ENCODE measurements around the gene ZC3H13. TPM values are rescaled to one million over a fixed set of nuclear protein-coding genes. Genes with fewer than 3 reads are reported as not detected.

ZC3H13 gene
- total RNA-seq, 1 experiment from 2014 or later: 61.9 TPM

- no peak for TF ChIP-seq CTCF (conservative IDR thresholded peaks at IDR 0.05)
- Mint-ChIP-seq H3K9me3 (0 out of 5 replicates have a peak, but pooled peaks cover 0 to 2% of the 10 kb centered on the region in 2 experiments), H3K4me1 (peaks cover 0 to 7% of the 10 kb centered on the region in 2 experiments; a peak in 2 of 4 replicates), H3K27me3 (ENCODE audit: low read depth) (no peaks in the 10 kb centered on the region; the same call in 1 of the 2 replicates), H3K36me3 (ENCODE audit: insufficient read depth in 1 of 3, low read depth in 3 of 3) (no peaks in the 10 kb centered on the region), H3K4me3 (no peak overlapping the region), H3K27ac (no peak overlapping the region)
- Histone ChIP-seq H3K79me1 (ENCODE audit: insufficient read depth, low read depth, low read length, poor library complexity, severe bottlenecking) (no peaks in the 10 kb centered on the region), H4K8ac (replicated peaks; ENCODE audit: insufficient read length, low read depth, low read length) (no peak overlapping the region), H2BK120ac (ENCODE audit: low read depth, low read length, poor library complexity, severe bottlenecking) (no peak overlapping the region), H3K4ac (ENCODE audit: low read depth, low read length) (no peak overlapping the region), H3K79me2 (ENCODE audit: insufficient read depth, low read length) (no peaks in the 10 kb centered on the region), H2AFZ (ENCODE audit: low read length) (no peak overlapping the region), H2BK12ac (ENCODE audit: insufficient read length, low read depth, low read length) (no peak overlapping the region), H2BK15ac (ENCODE audit: low read depth, low read length) (no peak overlapping the region), H3K4me2 (ENCODE audit: insufficient read depth, insufficient read length, low read length) (no peak overlapping the region), H3K9me3 (ENCODE audit: control insufficient read depth, low read depth, low read length) (no peaks in the 10 kb centered on the region), H3K23ac (ENCODE audit: insufficient read length, low read depth, low read length) (no peak overlapping the region), H3K4me1 (ENCODE audit: insufficient read depth, low read length) (no peaks in the 10 kb centered on the region), H2BK20ac (ENCODE audit: low read depth, low read length, poor library complexity, severe bottlenecking) (no peak overlapping the region), H3K27ac (ENCODE audit: insufficient read length, low read depth, low read length) (no peak overlapping the region), H3K27me3 (ENCODE audit: insufficient read depth, low read length) (no peaks in the 10 kb centered on the region), H3T11ph (ENCODE audit: low read length) (no peak overlapping the region), H3K18ac (ENCODE audit: insufficient read length, low read depth, low read length) (no peak overlapping the region), H3K56ac (ENCODE audit: insufficient read length, low read depth, low read length) (no peak overlapping the region), H4K91ac (ENCODE audit: insufficient read length, low read depth, low read length) (no peak overlapping the region), H3K14ac (ENCODE audit: insufficient read depth, low read length) (no peak overlapping the region), H3K9ac (ENCODE audit: extremely low read depth, insufficient read length, low read length) (no peak overlapping the region), H4K20me1 (ENCODE audit: control insufficient read depth, insufficient read depth, insufficient read length) (no peaks in the 10 kb centered on the region), H4K5ac (ENCODE audit: insufficient read length, low read depth, low read length) (no peak overlapping the region), H3K23me2 (ENCODE audit: insufficient read length, low read depth, low read length, poor library complexity, severe bottlenecking) (no peaks in the 10 kb centered on the region), H2BK5ac (ENCODE audit: insufficient read length, low read length) (no peak overlapping the region), H2AK5ac (ENCODE audit: insufficient read length, low read length) (no peak overlapping the region)
- WGBS (ENCODE audit: extremely low coverage, insufficient read length, low lambda C conversion rate): no CpG with 5 or more reads among the region's 11 CpGs
- DNase-seq: no peak
Observed at GRCh38 chr13:45907503-45907902, 145.0 kb downstream of the ZC3H13 start.

Other genes starting within 250 kb of the ZC3H13 start
- gene SIAH3, start 201.0 kb downstream of the ZC3H13 start, total RNA-seq (2021): not detected in 2 replicates
- not detected in 2 replicates for gene CPB2, start 52.3 kb upstream of the ZC3H13 start, total RNA-seq (2021)
- 0.81 and 1.1 TPM in 2 replicates for gene LCP1, start 129.4 kb upstream of the ZC3H13 start, total RNA-seq (2021)
- gene LRRC63, start 159.2 kb upstream of the ZC3H13 start, total RNA-seq (2021): not detected in 2 replicates

Measured in H9 (cell line).